ENCODE results near the gene ZNF593.

DNA sequence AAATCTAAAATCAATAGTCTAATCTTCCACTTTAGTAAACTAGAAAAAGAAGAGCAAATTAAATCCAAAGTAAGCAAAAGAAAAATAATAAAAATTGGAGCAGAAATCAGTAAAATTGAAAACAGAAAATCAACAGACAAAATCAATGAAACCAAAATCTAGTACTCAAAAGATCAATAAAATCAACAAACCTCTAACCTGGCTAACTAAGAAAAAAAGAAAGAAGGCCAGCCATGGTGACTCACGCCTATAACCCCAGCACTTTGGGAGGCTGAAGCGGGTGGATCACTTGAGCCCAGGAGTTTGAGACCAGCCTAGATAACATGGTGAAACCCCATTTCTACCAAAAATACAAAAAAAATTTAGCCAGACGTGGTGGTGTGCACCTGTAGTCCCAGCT is 35.2 kb upstream of the ZNF593 start:
- TF ChIP-seq, protein P1, sequence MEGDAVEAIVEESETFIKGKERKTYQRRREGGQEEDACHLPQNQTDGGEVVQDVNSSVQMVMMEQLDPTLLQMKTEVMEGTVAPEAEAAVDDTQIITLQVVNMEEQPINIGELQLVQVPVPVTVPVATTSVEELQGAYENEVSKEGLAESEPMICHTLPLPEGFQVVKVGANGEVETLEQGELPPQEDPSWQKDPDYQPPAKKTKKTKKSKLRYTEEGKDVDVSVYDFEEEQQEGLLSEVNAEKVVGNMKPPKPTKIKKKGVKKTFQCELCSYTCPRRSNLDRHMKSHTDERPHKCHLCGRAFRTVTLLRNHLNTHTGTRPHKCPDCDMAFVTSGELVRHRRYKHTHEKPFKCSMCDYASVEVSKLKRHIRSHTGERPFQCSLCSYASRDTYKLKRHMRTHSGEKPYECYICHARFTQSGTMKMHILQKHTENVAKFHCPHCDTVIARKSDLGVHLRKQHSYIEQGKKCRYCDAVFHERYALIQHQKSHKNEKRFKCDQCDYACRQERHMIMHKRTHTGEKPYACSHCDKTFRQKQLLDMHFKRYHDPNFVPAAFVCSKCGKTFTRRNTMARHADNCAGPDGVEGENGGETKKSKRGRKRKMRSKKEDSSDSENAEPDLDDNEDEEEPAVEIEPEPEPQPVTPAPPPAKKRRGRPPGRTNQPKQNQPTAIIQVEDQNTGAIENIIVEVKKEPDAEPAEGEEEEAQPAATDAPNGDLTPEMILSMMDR (IDR thresholded peaks at IDR 0.05) = no peak
- TF ChIP-seq POLR2A (IDR thresholded peaks at IDR 0.05) (no peak), EP300 (IDR thresholded peaks at IDR 0.05) (no peak)

All from stomach (tissue), 4 donors.